H1 (cell line): Measurements from ENCODE around the gene SMIM8. TPM values are rescaled to one million over a fixed set of nuclear protein-coding genes. Genes with fewer than 3 reads are reported as not detected.

Experiments used
- CHD1 ChIP-seq: IDR thresholded peaks from 2 replicates; pipeline ENCODE4 v1.6.1; 2012; ENCODE audit warnings: low read depth, low read length, improper control_type of control experiment
- polyA plus RNA-seq, 7 experiments: library from polyadenylated mRNA; depleted of rRNA in 3 of 7; stranded (reverse) in 5 of 7; unstranded in 2 of 7; fragments of >200 nt in 5 of 7; fragments of 200-250 nt in 2 of 7; gene quantifications; 1 replicate in 5 of 7; 2 replicates in 1 of 7; 4 replicates in 1 of 7; pipeline versions ENCODE4 v1.2.1 to v1.2.3, GENCODE V29; 2011 to 2013; ENCODE audit warnings: missing spikeins in 2 of 7, mixed read lengths in 2 of 7
- total RNA-seq: library from RNA; stranded (reverse); fragmentation: NEBNext Ultra II Directional; extraction: Animal tissue kit (Norgen Biotek cat#: 25700); gene quantifications from 2 replicates; pipeline ENCODE4 v1.2.1, GENCODE V29; 2021

Gene SMIM8
- total and polyA plus RNA-seq, 2 of the 8 experiments (the other 6 are each of a cell fraction or from before 2014, with no cell fraction given), result 3.0 to 10.7 TPM

- TF ChIP-seq CHD1, result no peak
Measured at GRCh38 chr6:87281426-87281825, 41.0 kb upstream of the SMIM8 start (continued).
